Pancreas (tissue), 10 donors: Measurements from ENCODE around the gene BAIAP2L1. TPM values are rescaled to one million over a fixed set of nuclear protein-coding genes. Genes with fewer than 3 reads are reported as not detected.

Experiments
- ATAC-seq, 4 donors: fragments of 200-7000 bp; cut with Tn5 transposase; one replicate each; pipeline versions ENCODE4 v1.8.0 to v1.9.1; 2020; ENCODE audit warnings: mild to moderate bottlenecking in 4 of 4, moderate library complexity in 4 of 4
- DNase-seq, 6 donors: peaks; one replicate each; pipeline ENCODE4 v3.0.0-alpha.2; 2020
- FAIRE-seq: peaks from 2 replicates; lab custom pipeline; 2012; peaks lifted over from hg19 to GRCh38; lab: Jason Lieb, UNC
- H3K27ac ChIP-seq, 4 donors: fragments of 200-600 bp; sonication (generic); 1 replicate in 3 of 4; 2 replicates in 1 of 4; pipeline versions ENCODE4 v1.5.0 to v1.8.0; 2020
- H3K27me3 ChIP-seq, 4 donors: fragments of 200-600 bp; one replicate each; pipeline ENCODE4 v1.8.0; 2021
- H3K36me3 ChIP-seq, 3 donors: fragments of 200-600 bp; sonication (generic) in 1 of 3; one replicate each; pipeline versions ENCODE4 v1.5.0 to v1.8.0; 2020 to 2021
- H3K4me1 ChIP-seq, 3 donors: fragments of 200-600 bp; one replicate each; pipeline ENCODE4 v1.8.0; 2021
- H3K4me3 ChIP-seq, 4 donors: fragments of 200-600 bp; sonication (generic) in 2 of 4; one replicate each; pipeline versions ENCODE4 v1.5.0 to v1.8.0; 2020 to 2021
- H3K9me3 ChIP-seq, 4 donors: fragments of 200-600 bp; one replicate each; pipeline ENCODE4 v1.8.0; 2021
- WGBS, 2 donors: extraction: QIAGEN DNeasy Blood & Tissue Kit; methylation state at CpG; one replicate each; pipeline ENCODE4 v1.1.7; 2013; 5-methylcytosine and 5-hydroxymethylcytosine counted together
- intact Hi-C, 3 donors: fragments of 100-400 bp; cut with DNase I; formaldehyde crosslinking; loops; one replicate each; pipeline versions ENCODE4 v1.11.1 to v1.14.2; 2022
- polyA plus RNA-seq, 2 donors: library from polyadenylated mRNA; stranded (reverse); fragments of 200-250 nt; gene quantifications; one replicate each; pipeline ENCODE4 v1.2.3, GENCODE V29; 2013
- total RNA-seq, 6 donors: library from RNA; stranded (reverse); fragmentation: NEBNext Ultra II Directional in 4 of 6; extraction: Animal tissue kit (Norgen Biotek cat#: 25700) in 4 of 6; gene quantifications; one replicate each; pipeline versions ENCODE4 v1.2.1 to v1.2.4, GENCODE V29; 2021 to 2023
- TF ChIP-seq, protein P1 (sequence below), 4 donors: fragments of 200-600 bp; sonication (generic) in 3 of 4; IDR thresholded peaks; one replicate each; pipeline versions ENCODE4 v1.5.0 to v1.8.0; 2021; ENCODE audit warnings: antibody characterized with exemption in 4 of 4
- donor health status: healthy with polysubstance abuse.
- donor health status: DM: no; HTN: no; CAD: no; lungs with moderate emphysema.
- donor health status: DM: no; HTN: no; CAD: no.
- donor health status: control.
- donor health status: control.
- donor health status: Bipolar disorder and iron deficiency.
- donor health status: DM: yes; HTN: yes; CAD: no.
- donor health status: DM: no; HTN: no; CAD: no.
- donor health status: DM: no; HTN: no; CAD: no.
- donor health status: DM: yes; HTN: yes; CAD: no.

BAIAP2L1 gene
- total and polyA plus RNA-seq, 8 donors, result 17.9 to 31.5 (median 22.2) TPM

DNA sequence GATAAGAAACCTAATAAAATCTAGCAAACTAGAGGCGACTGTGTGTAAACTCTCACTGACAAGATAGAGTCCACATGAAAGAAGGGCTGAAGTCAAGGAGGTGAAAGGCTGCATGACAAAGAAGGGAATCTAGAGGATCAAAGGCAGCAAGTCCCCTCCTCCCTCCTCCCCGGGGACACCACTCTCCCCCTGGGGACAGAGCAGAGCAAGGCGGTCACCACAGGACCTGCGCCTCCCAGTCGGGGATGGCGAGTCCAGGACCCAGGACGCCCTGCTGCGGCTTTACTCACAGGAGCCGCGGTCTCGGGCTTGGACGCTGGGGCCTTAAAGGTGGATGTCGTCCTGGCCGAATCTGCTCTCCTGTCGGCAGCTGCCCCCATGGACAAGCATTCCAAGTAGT, 97.0 kb downstream of the BAIAP2L1 start:
- Histone ChIP-seq H3K9me3 (no peaks in the 10 kb centered on the region), H3K27ac (no peak overlapping the region), H3K36me3 (peaks cover 0 to 48% (median 0%) of the 10 kb centered on the region in 3 donors), H3K4me1 (no peaks in the 10 kb centered on the region), H3K27me3 (no peaks in the 10 kb centered on the region), H3K4me3 (no peak overlapping the region)
- DNase-seq (peak in 1 of 6 donors; percentile 13), FAIRE-seq (no peak), ATAC-seq (no peak)
- intact Hi-C loops, result no loop called here
- 88 to 89% methylated on average over 15 of the region's 15 CpGs for WGBS, 2 donors
- TF ChIP-seq, protein P1, sequence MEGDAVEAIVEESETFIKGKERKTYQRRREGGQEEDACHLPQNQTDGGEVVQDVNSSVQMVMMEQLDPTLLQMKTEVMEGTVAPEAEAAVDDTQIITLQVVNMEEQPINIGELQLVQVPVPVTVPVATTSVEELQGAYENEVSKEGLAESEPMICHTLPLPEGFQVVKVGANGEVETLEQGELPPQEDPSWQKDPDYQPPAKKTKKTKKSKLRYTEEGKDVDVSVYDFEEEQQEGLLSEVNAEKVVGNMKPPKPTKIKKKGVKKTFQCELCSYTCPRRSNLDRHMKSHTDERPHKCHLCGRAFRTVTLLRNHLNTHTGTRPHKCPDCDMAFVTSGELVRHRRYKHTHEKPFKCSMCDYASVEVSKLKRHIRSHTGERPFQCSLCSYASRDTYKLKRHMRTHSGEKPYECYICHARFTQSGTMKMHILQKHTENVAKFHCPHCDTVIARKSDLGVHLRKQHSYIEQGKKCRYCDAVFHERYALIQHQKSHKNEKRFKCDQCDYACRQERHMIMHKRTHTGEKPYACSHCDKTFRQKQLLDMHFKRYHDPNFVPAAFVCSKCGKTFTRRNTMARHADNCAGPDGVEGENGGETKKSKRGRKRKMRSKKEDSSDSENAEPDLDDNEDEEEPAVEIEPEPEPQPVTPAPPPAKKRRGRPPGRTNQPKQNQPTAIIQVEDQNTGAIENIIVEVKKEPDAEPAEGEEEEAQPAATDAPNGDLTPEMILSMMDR (IDR thresholded peaks at IDR 0.05), result no peak

DNA sequence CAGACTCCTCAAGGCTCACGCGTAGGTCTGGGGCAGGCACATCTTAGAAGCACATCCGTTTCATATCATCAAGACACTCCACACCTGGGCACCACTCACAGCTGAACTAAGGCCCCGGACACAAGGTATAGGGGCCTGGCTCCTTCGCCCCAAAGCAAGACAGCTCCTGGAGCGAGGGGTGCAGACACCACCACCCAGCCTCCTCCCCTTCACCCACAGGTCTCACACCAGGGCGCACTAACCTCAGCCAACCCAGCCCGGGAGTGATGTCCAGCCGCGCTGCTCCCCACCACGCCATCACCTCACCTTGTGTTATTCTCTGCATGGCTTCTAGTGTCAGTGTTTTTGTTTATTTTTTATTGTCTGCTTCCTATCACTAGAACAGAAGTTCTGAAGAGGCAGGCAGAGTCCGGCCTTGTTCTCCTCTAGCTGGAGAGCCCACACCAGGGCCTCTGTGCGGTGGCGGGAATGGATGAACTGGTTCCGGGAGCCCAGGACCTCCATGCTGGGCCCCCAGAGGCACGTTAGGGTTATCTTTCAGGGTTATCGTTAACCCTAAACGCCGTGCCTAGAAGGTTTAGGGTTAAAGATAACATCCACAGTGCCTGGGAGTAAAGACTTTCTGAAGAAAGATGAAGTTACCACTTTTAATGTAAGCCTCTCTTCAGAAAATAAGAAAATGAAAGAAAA, 97.6 kb downstream of the BAIAP2L1 start:
- Histone ChIP-seq H3K9me3 (no peaks in the 10 kb centered on the region), H3K27me3 (no peaks in the 10 kb centered on the region), H3K4me3 (no peak overlapping the region), H3K4me1 (no peaks in the 10 kb centered on the region), H3K36me3 (peaks cover 0 to 42% (median 0%) of the 10 kb centered on the region in 3 donors), H3K27ac (no peak overlapping the region)
- TF ChIP-seq, protein P1 (IDR thresholded peaks at IDR 0.05), result no peak
- DNase-seq (peak in 1 of 6 donors; percentile 40), FAIRE-seq (no peak), ATAC-seq (no peak)
- 91 to 94% methylated on average over 19 of the region's 19 CpGs for WGBS, 2 donors
- intact Hi-C loops, result no loop called here

DNA sequence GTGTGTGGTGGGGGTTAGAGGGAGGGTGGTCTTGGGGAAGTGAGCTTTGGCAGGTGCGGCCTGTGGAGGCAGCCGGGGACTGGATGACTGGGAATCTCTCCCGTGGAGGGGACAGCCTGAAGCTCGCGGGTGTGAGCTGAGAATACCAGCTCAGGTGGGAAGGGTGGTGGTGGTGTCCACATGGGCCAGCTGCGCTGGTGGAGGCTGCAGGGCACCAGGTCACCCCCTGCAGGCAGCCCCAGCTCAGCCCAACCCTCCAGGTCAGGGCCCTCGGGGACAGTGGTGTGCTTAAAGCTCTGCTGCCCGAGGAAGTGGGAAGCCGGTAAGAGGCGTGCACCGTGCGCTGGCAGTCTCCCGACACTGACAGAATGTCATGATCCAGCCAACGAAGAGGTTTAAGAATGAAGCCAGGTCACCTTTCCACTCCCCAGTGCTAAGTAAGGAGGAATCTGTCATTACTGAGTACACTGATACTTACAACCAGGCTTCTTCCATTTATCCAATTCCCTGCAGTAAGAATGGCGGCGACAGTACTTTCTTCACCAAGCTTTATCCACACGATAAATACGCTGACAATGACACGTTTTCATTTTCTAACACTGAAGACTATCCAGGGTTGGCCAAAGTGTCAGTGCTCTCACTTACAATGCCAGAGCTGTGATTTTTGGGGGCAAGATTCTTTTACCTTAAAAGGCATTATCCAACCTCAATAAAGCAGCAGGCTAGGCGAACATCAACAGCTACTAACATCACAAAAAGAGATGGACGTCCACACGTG, 99.0 kb downstream of the BAIAP2L1 start:
- TF ChIP-seq, protein P1 (IDR thresholded peaks at IDR 0.05), result no peak
- no peak for ATAC-seq
- H3K9me3 ChIP-seq, result no peaks in the 10 kb centered on the region
- no peak overlapping the region for H3K4me3 ChIP-seq
- H3K27me3 ChIP-seq, result no peaks in the 10 kb centered on the region
- 91% methylated on average over 22 of the region's 22 CpGs for WGBS, 2 donors
- no peaks in the 10 kb centered on the region for H3K4me1 ChIP-seq
- DNase-seq, result peak in 1 of 6 donors; percentile 52
- H3K36me3 ChIP-seq, result peaks cover 0 to 29% (median 0%) of the 10 kb centered on the region in 3 donors
- H3K27ac ChIP-seq, result no peak overlapping the region
- no peak for FAIRE-seq
- intact Hi-C loops, result no loop called here

DNA sequence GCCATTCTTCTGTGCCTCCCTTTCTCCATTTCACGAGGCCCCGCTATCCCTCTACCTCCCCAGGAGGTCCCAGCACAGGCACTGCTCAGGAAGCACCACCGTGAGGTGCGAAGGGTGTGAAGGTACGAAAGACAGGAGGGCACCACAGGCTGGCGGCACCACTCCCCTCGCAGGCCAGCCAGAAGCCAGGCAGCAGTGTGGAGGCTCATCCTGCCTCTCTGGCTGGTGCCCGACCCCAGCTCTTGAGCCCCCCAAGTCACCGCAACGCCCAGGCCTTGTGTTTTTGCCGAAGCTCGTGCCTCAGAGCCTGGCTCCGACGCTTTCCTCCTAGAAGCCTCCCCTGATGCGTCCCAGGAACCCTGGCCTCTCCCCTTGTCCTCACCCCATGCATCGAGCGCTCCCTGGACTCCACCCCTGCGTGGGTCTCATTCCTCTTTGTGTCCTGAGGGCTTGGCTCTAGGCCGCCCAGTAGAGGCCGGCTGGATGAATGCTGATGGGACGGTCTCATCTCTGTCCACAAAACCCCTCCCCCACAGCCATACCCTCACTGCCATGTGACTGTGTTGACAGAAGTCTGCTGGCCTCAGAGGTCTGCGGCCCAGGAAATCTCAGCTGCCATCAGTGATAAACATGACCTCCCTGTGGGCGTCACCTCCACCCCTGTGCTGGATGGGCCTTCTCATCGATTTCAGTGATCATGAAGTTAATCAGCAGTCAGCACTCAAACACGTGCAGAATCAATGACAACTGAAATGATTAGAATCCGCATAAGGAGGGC, 100.1 kb downstream of the BAIAP2L1 start:
- no peak for FAIRE-seq
- H3K27ac ChIP-seq, result no peak overlapping the region
- TF ChIP-seq, protein P1 (IDR thresholded peaks at IDR 0.05), result no peak
- peaks cover 0 to 26% (median 0%) of the 10 kb centered on the region in 3 donors for H3K36me3 ChIP-seq
- no peak overlapping the region for H3K4me3 ChIP-seq
- intact Hi-C loops, result no loop called here
- peak in 1 of 6 donors; percentile 41 for DNase-seq
- H3K27me3 ChIP-seq, result no peaks in the 10 kb centered on the region
- ATAC-seq, result no peak
- H3K4me1 ChIP-seq, result no peaks in the 10 kb centered on the region
- H3K9me3 ChIP-seq, result no peaks in the 10 kb centered on the region
- WGBS, 2 donors, result 85 to 89% methylated on average over 26 of the region's 26 CpGs
